Stimulated activated naive CD8-positive, alpha-beta T cell treated with anti-CD3 and anti-CD28 coated beads, Interleukin-15, Interleukin-2, amounts not matched to agents 100 ng/mL and 50 ng/mL, for 24 hours (primary cell): ENCODE results near the gene OIT3.
"Not testable (repeated sequence)": the region's sequence is repeated elsewhere in the genome, so short reads cannot be mapped to it uniquely, and the experiment has no call there.

Experiments used
- H3K27ac Mint-ChIP-seq: one replicate; pipeline ENCODE4 v1.8.0; 2021; ENCODE audit warnings: mild to moderate bottlenecking, mixed read lengths
- H3K27me3 Mint-ChIP-seq: one replicate; pipeline ENCODE4 v1.8.0; 2021; ENCODE audit warnings: mixed read lengths
- H3K36me3 Mint-ChIP-seq: one replicate; pipeline ENCODE4 v1.8.0; 2021; ENCODE audit warnings: low read depth, mixed read lengths
- H3K4me1 Mint-ChIP-seq: one replicate; pipeline ENCODE4 v1.8.0; 2021; ENCODE audit warnings: low read depth, mixed read lengths
- H3K4me3 Mint-ChIP-seq: one replicate; pipeline ENCODE4 v1.8.0; 2021; ENCODE audit warnings: mild to moderate bottlenecking, mixed read lengths
- H3K9me3 Mint-ChIP-seq: one replicate; pipeline ENCODE4 v1.8.0; 2021; ENCODE audit warnings: mixed read lengths

OIT3 gene

GRCh38 chr10:72887043-72887442 lies 6.5 kb upstream of the OIT3 start:
- Mint-ChIP-seq H3K27ac (peak overlapping the region; percentile 88), H3K36me3 (peaks cover 35% of the 10 kb centered on the region), H3K9me3 (peaks cover 4% of the 10 kb centered on the region), H3K4me1 (peaks cover 31% of the 10 kb centered on the region), H3K27me3 (no peaks in the 10 kb centered on the region), H3K4me3 (peak overlapping the region; percentile 55)

GRCh38 chr10:72888151-72888638 lies 5.3 kb upstream of the OIT3 start:
- no peaks in the 10 kb centered on the region for H3K9me3 Mint-ChIP-seq

GRCh38 chr10:72889391-72889831 lies 4.1 kb upstream of the OIT3 start:
- no peaks in the 10 kb centered on the region for H3K9me3 Mint-ChIP-seq
- H3K36me3 Mint-ChIP-seq: peaks cover 28% of the 10 kb centered on the region
- H3K4me1 Mint-ChIP-seq: peaks cover 23% of the 10 kb centered on the region
- no peak overlapping the region for H3K4me3 Mint-ChIP-seq
- no peak overlapping the region for H3K27ac Mint-ChIP-seq
- H3K27me3 Mint-ChIP-seq: no peaks in the 10 kb centered on the region

More at GRCh38 chr10:72888151-72888638, 5.3 kb upstream of the OIT3 start:
- Mint-ChIP-seq H3K27me3 (no peaks in the 10 kb centered on the region), H3K4me1 (peaks cover 31% of the 10 kb centered on the region), H3K36me3 (peaks cover 28% of the 10 kb centered on the region), H3K4me3 (no peak overlapping the region), H3K27ac (peak overlapping the region; percentile 19)

GRCh38 chr10:72890086-72890485 lies 3.5 kb upstream of the OIT3 start:
- Mint-ChIP-seq H3K36me3 (peaks cover 23% of the 10 kb centered on the region), H3K27ac (no peak overlapping the region), H3K9me3 (no peaks in the 10 kb centered on the region), H3K4me1 (peaks cover 23% of the 10 kb centered on the region), H3K4me3 (no peak overlapping the region), H3K27me3 (no peaks in the 10 kb centered on the region)

- Mint-ChIP-seq H3K27me3 (no peaks in the 10 kb centered on the region), H3K4me1 (no peaks in the 10 kb centered on the region), H3K27ac (no peak overlapping the region), H3K9me3 (no peaks in the 10 kb centered on the region), H3K4me3 (no peak overlapping the region), H3K36me3 (no peaks in the 10 kb centered on the region)
Measured at GRCh38 chr10:72895236-72895850, 1.8 kb downstream of the OIT3 start.

GRCh38 chr10:72898616-72899015 lies 5.1 kb downstream of the OIT3 start:
- H3K9me3 Mint-ChIP-seq: no peaks in the 10 kb centered on the region
- H3K4me3 Mint-ChIP-seq: no peak overlapping the region
- no peak overlapping the region for H3K27ac Mint-ChIP-seq
- no peaks in the 10 kb centered on the region for H3K27me3 Mint-ChIP-seq
- H3K4me1 Mint-ChIP-seq: no peaks in the 10 kb centered on the region
- no peaks in the 10 kb centered on the region for H3K36me3 Mint-ChIP-seq

- no peaks in the 10 kb centered on the region for H3K36me3 Mint-ChIP-seq
- no peak overlapping the region for H3K27ac Mint-ChIP-seq
- no peaks in the 10 kb centered on the region for H3K4me1 Mint-ChIP-seq
- no peak overlapping the region for H3K4me3 Mint-ChIP-seq
- no peaks in the 10 kb centered on the region for H3K9me3 Mint-ChIP-seq
- H3K27me3 Mint-ChIP-seq: no peaks in the 10 kb centered on the region
Measured at GRCh38 chr10:72899545-72899944, 6.0 kb downstream of the OIT3 start.

GRCh38 chr10:72903941-72904446 lies 10.5 kb downstream of the OIT3 start:
- not testable (repeated sequence) for H3K27ac Mint-ChIP-seq, H3K36me3 Mint-ChIP-seq, H3K9me3 Mint-ChIP-seq, H3K27me3 Mint-ChIP-seq, H3K4me3 Mint-ChIP-seq, H3K4me1 Mint-ChIP-seq

- H3K27ac Mint-ChIP-seq: no peak overlapping the region
Measured at GRCh38 chr10:72904806-72905205, 11.3 kb downstream of the OIT3 start.

GRCh38 chr10:72906446-72906845 lies 12.9 kb downstream of the OIT3 start:
- Mint-ChIP-seq H3K36me3 (no peaks in the 10 kb centered on the region), H3K27me3 (no peaks in the 10 kb centered on the region), H3K27ac (no peak overlapping the region), H3K9me3 (no peaks in the 10 kb centered on the region), H3K4me1 (no peaks in the 10 kb centered on the region), H3K4me3 (no peak overlapping the region)

More at GRCh38 chr10:72904806-72905205, 11.3 kb downstream of the OIT3 start:
- no peaks in the 10 kb centered on the region for H3K36me3 Mint-ChIP-seq
- no peak overlapping the region for H3K4me3 Mint-ChIP-seq
- H3K27me3 Mint-ChIP-seq: no peaks in the 10 kb centered on the region
- no peaks in the 10 kb centered on the region for H3K4me1 Mint-ChIP-seq
- no peaks in the 10 kb centered on the region for H3K9me3 Mint-ChIP-seq

GRCh38 chr10:72910705-72911104 lies 17.2 kb downstream of the OIT3 start:
- Mint-ChIP-seq H3K4me1 (no peaks in the 10 kb centered on the region), H3K4me3 (no peak overlapping the region), H3K36me3 (no peaks in the 10 kb centered on the region), H3K27me3 (peaks cover 3% of the 10 kb centered on the region), H3K9me3 (no peaks in the 10 kb centered on the region), H3K27ac (no peak overlapping the region)

GRCh38 chr10:72911758-72912157 lies 18.2 kb downstream of the OIT3 start:
- Mint-ChIP-seq H3K4me1 (no peaks in the 10 kb centered on the region), H3K4me3 (no peak overlapping the region)

GRCh38 chr10:72912736-72913135 lies 19.2 kb downstream of the OIT3 start:
- Mint-ChIP-seq H3K9me3 (no peaks in the 10 kb centered on the region), H3K27me3 (peaks cover 3% of the 10 kb centered on the region), H3K4me3 (no peak overlapping the region)

More at GRCh38 chr10:72911758-72912157, 18.2 kb downstream of the OIT3 start:
- Mint-ChIP-seq H3K27me3 (peaks cover 3% of the 10 kb centered on the region), H3K27ac (no peak overlapping the region), H3K36me3 (no peaks in the 10 kb centered on the region), H3K9me3 (no peaks in the 10 kb centered on the region)

GRCh38 chr10:72913287-72913686 lies 19.7 kb downstream of the OIT3 start:
- H3K4me1 Mint-ChIP-seq: no peaks in the 10 kb centered on the region
- no peak overlapping the region for H3K27ac Mint-ChIP-seq
- no peaks in the 10 kb centered on the region for H3K9me3 Mint-ChIP-seq
- peaks cover 3% of the 10 kb centered on the region for H3K27me3 Mint-ChIP-seq
- no peaks in the 10 kb centered on the region for H3K36me3 Mint-ChIP-seq
- H3K4me3 Mint-ChIP-seq: no peak overlapping the region

More at GRCh38 chr10:72912736-72913135, 19.2 kb downstream of the OIT3 start:
- H3K27ac Mint-ChIP-seq: no peak overlapping the region
- no peaks in the 10 kb centered on the region for H3K36me3 Mint-ChIP-seq
- H3K4me1 Mint-ChIP-seq: no peaks in the 10 kb centered on the region

- peaks cover 19% of the 10 kb centered on the region for H3K27me3 Mint-ChIP-seq
- not testable (repeated sequence) for H3K4me1 Mint-ChIP-seq, H3K9me3 Mint-ChIP-seq, H3K36me3 Mint-ChIP-seq, H3K4me3 Mint-ChIP-seq, H3K27ac Mint-ChIP-seq
Measured at GRCh38 chr10:72917201-72917600, 23.7 kb downstream of the OIT3 start.
